ENCODE measurements around the gene SLC24A3.

SLC24A3 gene

GRCh38 chr20:19473922-19474286, 261.5 kb downstream of the SLC24A3 start:
- no peak for DNase-seq

- no peak for DNase-seq
Observed at GRCh38 chr20:19478320-19478895, 266.0 kb downstream of the SLC24A3 start.

DNA sequence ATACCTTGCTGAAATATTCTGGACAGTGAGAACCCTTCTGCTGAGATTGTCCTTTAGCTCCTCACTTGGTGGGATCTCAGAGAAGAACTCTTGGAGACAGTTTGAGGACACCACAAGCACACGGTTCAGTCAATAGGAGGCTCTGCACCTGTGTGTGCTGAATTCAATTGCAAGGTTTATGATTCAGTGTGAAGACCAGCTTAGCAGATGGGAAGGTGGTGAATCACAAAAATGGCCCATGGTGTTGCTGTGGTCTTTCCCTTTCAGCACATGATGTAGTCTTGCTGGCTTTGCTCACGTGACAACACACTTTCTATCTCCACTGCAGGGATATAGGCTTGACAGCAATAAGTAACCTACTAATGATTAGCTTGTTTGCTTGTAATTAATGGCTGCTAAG, 270.3 kb downstream of the SLC24A3 start:
- DNase-seq: no peak

- DNase-seq: no peak
Observed at GRCh38 chr20:19483309-19483708, 270.9 kb downstream of the SLC24A3 start.

DNA sequence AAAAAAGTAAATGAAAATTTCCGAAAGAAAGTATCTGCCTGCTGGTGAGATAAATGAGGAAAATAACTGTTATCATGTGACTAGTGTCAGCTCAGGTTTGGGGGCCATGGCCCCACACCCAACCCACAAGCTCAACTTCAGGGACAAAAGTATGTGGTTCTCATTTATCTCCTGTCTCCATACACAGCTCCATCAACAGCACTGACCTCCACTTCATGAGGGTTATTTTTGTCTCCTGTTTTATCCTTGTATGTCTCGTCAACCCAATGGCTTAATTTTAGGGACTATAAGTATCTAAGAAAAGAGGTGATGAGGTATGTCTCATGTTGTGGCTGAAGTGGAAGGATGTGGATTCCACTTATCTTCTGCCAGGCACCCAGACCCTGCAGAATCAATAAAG, 274.0 kb downstream of the SLC24A3 start:
- no peak for DNase-seq

DNA sequence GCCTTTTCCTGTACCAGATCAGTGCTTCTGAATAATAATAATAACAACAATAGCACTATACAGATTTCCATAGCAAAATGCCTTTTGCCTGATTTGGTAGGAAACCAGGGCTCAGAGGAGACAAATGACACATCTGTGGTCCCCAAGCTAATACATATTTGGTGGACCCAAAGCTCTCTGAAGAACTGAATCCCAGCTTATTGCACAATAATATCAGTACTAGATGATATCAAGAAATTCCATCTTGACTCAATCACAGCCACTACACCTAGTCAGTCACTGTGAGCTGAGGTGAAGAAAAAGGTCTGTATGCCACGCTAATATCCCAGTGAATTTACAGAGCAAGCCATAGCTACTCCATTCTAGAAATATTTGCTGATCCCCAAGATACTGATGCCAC, 275.0 kb downstream of the SLC24A3 start:
- no peak for DNase-seq

- no peak for DNase-seq
Observed at GRCh38 chr20:19491241-19491640, 278.8 kb downstream of the SLC24A3 start.

GRCh38 chr20:19492116-19492515, 279.7 kb downstream of the SLC24A3 start:
- DNase-seq: no peak

DNA sequence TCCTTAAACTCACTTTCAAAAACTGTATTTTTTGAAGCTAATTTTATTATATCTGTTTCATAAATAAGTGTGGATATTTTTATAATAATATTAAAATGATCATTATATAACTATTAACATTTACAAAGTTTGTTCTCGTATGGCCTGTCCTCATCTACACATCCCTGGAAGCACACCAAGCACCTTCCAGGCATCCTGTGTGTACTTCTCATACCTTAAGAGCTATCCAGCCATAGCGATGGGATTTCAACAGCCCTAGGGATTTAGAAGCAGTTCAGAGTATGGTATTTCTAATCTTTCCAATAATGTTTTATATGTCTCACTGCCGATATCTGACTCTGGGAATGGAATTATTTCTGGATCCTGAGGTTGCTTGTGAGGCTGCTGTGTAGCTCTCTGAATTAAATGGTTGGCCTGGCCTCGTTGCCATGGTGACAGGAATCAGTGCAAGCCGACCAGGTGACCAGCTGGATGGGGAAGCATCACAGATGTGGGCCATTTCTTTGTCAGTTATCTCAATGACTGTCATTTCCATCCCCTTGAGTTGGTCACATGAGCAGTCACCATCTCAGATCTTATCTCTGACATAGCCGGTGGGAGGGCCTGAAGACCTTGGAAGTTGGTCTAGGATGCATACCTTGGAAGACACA, 280.4 kb downstream of the SLC24A3 start:
- DNase-seq: no peak

DNA sequence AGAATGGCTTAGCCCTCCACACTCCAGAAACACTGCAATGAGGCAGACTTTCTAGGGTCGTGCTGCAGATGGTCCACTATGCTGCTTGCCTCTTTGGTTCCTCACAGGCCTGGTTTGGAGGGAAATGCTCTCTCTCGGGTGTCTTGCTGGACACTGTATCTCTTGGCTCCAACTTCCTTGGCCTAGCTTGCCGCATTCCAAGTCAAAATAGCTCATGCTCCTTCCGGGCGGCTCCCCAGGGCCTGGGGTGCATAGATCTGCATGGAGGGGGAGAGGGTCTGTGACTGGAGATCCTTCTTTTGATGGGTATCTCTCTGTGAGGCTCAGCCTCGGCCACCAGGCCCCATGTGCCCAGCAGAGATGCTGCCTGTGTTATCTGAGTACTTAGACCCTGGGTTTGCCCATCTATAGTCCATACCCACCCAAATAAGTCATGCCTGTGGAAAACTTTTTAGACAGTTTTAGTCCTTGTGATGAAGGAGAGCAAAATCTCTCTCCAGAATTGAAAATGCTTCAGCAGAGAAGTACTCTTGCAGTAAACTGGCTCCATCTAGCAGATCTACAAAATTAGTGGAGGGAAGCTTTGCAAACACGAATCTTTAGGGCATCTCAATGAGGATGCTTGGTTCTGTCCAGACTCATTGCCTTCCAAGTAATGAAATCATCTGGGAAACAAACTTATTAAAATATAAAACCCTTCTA, 281.5 kb downstream of the SLC24A3 start:
- no peak for DNase-seq

DNA sequence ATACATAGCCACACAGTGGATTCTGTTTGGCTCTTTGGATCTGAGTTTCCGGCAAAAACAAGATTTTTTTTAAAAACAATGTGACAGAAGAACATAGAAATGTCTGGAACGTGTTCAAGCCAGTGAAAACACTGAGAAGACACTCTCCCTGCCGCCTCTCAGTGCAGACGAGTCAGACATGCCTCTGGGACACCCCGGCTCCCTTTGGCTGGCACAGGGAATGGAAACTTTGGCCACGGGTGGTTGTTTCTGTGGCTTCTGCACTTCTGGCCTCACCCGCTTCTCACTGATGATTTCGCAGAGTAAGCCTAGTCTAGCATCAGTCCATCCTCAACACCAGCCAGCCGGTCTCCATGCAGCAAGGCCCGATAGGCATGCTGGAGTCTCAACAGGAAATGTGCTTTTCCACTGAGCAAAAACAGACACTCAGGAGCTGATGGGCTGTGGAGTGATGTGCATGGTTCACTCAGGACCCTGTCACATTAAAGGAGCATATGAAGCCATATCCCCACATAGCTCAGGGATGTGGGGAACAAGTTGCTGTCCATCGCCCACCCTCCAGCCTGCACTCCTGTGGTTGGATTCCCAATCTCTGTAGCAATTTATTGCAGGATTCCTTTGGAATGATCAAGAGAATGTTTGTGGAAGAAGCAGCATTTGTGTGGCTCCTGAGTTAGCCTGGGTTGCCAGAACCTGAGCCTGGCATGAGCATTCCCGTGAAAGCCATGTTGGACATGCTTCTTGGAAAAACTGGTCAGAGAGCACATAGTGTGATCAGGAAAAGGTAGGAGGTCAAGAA, 283.7 kb downstream of the SLC24A3 start:
- no peak for DNase-seq

GRCh38 chr20:19497064-19497463, 284.6 kb downstream of the SLC24A3 start:
- DNase-seq: no peak

GRCh38 chr20:19498756-19499155, 286.3 kb downstream of the SLC24A3 start:
- DNase-seq: no peak

GRCh38 chr20:19501476-19502115, 289.2 kb downstream of the SLC24A3 start:
- no peak for DNase-seq

DNA sequence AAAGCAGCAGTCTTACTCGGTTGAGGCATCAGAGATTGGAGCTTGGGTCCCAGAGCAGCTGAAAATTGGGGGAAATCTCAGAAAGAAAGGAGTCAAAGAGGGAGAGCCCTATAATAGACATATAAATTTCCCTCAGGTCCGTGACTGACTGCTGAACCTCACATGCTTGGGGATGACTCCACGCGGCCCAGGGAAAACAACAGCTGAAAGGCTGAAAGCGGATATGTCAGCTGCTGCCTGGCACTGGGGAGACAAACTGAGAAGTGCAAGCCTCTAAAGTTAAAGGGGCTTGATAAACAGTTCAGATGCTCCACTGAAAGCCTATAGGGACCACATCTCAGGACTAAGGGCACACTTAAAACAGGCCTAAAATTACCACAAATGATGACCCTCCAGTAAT, 289.7 kb downstream of the SLC24A3 start:
- no peak for DNase-seq

- DNase-seq: no peak
Observed at GRCh38 chr20:19504251-19504650, 291.8 kb downstream of the SLC24A3 start.

DNA sequence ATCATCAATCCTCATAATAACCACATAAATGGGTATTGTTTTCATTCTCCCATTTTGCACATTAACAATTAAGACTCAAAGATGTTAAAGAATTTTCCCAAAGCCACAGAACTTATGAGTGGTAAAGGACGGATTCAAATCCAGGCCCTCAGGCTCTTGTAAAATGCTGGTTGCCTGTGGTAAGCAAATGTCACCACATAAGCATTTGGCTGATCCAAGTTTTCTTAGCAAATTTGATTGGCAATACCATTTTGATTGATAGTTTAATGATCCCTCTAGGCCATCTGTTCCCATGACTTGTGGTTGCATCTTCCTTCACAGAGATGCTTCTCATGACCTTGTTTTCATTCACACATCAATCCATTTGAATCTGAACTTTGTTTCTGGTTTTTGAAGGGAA, 293.6 kb downstream of the SLC24A3 start:
- DNase-seq: no peak

DNA sequence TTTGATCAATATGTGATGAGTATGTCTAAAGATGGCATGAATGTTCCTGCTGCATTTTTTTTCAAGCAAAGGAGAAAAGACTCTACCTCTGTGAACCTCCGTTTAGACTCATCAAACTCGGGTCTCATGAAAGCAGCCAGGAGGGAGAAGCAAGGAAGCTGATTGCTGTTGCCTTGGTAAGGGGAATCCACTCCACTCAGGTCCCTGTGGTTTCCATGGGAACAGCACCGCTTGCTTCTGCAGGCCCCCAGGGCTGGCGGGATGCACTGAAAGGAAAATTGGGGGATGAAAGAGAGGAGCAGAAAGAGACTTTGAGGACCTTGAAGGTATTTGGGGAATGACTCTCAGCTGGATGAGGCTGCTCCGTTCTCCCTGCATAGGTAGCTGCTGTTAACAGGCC, 296.0 kb downstream of the SLC24A3 start:
- DNase-seq: no peak

DNA sequence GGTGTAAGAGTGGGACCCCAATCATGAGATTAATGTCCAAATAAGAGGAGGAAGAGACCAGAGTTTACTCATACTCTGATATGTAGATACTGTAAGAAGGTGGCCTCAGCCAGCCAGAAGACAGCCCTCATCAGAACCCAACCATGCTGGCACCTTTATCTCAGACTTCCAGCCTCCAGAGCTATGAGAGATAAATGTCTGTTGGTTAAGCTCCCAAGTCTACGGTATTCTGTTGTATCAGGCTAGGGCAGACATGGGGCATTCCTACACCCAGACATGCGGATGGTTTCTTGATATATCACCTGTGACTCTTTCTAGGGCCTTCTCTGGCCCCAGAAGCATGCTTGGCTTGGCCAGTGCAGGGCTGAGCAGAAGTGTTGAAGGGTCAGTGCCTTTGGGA, 298.2 kb downstream of the SLC24A3 start:
- DNase-seq: no peak

- no peak for DNase-seq
Observed at GRCh38 chr20:19511931-19512330, 299.5 kb downstream of the SLC24A3 start.

DNA sequence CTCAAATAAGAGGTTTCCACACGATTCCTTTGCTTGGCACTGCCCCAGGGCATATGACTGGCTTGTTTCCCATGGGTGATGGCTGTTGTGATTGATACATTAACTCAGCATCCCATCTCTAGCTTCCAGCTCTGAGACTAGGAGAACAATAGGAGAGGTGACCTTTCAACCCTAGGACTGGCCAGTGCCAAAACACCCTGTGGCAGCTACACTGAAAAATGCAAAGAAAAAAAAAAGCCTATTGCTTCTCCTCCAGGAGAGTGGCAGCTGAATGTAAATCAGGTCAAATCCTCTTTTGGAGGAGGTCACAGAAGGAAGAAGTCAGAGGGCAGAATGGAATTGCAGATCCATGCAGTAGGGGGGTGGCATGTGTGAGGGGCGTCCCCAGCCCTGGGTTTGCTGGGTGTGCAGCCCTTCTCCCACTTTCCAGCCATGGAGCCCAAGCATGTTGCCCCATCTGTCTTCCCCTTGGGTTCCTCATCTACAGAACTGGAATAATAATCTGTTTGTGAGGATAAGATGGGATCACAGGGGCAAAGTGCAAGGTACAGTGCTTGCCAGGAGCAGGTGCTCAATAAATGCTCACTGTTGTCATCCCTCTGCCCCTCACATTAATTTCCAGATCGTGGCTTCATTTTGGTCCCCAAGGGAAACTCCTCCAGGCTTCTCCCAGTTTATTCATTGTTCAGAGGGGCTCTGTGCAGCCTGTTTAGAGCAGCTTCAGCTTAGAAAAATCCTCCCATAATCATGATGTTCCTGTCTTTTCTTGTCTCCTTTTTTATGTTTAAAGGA, 300.6 kb downstream of the SLC24A3 start:
- no peak for DNase-seq

DNA sequence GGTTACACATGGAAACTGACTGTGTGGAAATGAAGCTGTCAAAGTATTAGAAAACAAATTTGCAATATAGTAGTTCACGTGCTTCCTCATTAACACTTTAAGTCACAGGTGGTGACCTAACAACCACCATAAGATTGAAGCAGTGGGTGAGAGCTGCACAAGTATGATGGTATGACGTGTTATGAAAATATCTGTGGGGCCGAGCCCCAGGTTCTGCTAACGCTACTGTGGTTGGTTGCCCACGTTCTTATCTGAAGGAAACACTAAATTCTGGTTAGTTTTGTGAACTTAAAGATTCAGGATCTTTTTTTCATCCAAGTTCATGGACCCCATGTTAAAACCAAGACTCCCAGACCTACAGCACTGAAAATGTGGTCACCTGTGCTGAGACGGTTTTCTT, 302.6 kb downstream of the SLC24A3 start:
- DNase-seq: no peak

All from NCI-H1930 (cell line).